Measurements from ENCODE around the gene EPC2. TPM values are rescaled to one million over a fixed set of nuclear protein-coding genes. Genes with fewer than 3 reads are reported as not detected.
"Not testable (repeated sequence)": the region's sequence is repeated elsewhere in the genome, so short reads cannot be mapped to it uniquely, and the experiment has no call there.

EPC2 gene
- total RNA-seq, 1 donor from 2014 or later = 36.2 TPM

DNA sequence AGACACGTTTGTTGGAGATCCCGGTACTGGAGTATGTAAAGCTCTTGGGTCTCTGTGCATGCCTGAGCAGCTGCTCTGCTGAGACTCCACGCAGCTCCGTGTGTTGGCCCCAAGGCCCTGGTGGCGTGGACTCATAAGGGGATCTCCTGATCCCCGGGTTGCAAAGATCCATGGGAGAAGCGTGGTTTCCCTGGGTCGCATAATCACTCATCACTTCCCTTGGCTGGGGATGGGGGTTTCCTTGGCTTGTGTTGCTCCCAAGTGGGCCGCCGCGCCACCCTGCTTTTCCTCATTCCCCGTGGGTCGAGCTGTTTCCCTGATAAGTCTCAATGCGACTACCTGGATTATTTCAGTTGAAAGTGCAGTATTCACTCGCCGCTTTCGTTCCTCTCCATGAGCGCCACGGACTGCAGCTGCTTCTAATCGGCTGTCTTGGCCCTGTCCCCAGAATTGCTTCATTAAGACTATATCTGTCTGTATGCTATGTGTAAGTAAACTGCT lies 76.0 kb downstream of the EPC2 start:
- intact Hi-C loops (cut with micrococcal nuclease) = no loop called here

DNA sequence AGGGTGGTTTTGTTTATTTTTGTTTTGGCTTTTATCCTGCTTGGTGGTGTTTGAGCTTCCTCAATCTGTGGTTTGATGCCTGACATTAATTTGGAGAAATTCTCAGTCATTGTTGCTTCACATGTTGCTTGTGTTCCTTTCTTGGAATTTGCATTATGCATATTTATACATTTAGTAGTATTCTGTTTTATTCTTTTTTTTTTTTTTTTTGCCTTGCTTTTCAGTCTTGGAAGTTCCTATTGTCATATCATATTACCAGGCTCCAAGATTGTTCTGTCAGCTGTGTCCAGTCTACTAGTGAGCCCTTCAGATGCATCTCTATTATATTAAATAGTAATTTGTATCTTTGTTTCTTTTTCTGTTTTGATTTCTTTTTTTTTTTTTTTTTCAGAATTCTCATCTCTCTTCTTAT lies 77.0 kb downstream of the EPC2 start:
- intact Hi-C loops (cut with micrococcal nuclease) = no loop called here

GRCh38 chr2:148721991-148722777 lies 77.6 kb downstream of the EPC2 start:
- intact Hi-C loops (cut with micrococcal nuclease) = no loop called here

- intact Hi-C loops (cut with micrococcal nuclease) = no loop called here
Observed at GRCh38 chr2:148725564-148725963, 81.0 kb downstream of the EPC2 start.

- intact Hi-C loops (cut with micrococcal nuclease) = no loop called here
Observed at GRCh38 chr2:148726228-148726627, 81.7 kb downstream of the EPC2 start.

- intact Hi-C loops (cut with micrococcal nuclease) = no loop called here
Observed at GRCh38 chr2:148730085-148730484, 85.5 kb downstream of the EPC2 start.

DNA sequence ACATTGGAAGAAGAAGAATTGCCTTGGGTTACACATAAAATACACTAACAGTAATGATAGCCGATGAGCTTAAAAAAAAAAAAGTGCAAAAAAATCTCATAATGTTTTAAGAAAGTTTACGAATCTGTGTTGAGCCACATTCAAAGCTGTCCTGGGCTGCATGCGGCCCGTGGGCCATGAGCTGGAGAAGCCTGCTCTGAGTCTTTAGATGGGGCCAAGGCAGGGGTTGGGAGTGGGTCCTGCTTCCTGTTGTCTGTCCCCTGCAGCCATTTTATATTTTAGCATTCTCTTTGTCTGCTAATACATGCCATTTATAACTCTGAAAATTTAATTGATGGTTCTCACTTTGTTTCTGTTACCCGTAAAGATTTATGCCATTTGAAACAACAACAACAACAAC lies 93.2 kb downstream of the EPC2 start:
- intact Hi-C loops (cut with micrococcal nuclease) = no loop called here

GRCh38 chr2:148739454-148740105 lies 95.0 kb downstream of the EPC2 start:
- intact Hi-C loops (cut with micrococcal nuclease) = no loop called here

DNA sequence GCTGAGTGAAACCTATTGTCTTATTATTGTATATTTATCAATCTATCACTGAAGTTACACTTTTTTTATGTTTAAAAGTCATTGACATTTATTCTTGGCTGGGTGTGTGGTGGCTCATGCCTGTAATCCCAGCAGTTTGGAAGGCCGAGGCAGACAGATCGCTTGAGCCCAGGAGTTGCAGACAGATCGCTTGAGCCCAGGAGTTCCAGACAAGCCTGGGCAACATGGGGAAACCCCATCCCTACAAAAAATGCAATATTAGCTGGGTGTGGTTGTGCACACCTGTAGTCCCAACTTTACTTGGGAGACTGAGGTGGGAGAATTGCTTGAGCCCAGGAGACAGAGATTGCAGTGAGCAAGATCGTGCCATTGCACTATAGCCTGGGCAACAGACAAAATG lies 97.8 kb downstream of the EPC2 start:
- intact Hi-C loops (cut with micrococcal nuclease) = no loop called here

DNA sequence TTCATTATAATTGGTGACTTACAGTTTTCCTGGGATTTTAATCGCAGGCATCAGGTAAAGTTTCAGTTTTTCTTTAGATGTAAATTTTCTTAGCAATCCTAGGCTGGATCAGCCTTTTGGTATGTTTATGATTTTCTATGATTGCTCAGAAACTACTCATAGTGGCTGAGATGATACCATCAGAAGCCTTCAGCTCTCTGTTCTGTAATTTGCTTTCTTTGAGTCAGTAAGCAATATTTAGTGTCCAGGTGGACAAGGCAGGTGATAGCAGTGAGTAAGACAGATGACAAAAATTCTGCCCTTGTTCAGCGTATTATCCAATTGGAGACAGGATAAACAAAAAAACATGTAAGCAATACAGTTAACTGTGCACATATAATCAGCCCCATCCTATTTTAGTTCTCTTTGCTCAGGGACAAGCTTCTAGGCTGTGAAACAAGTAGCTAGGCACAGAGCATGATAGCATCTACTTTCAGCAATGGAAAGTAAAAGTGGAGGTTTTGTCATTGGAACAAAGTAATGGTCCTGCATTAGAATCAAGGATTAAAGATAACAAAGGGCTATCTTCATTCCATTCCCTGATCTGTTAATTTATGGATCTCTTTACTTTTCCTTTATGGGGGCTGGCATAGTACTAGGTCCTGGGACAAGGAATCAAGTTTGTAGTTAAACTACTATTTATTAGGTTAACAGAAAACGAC lies 100.8 kb downstream of the EPC2 start:
- intact Hi-C loops (cut with micrococcal nuclease) = no loop called here

- intact Hi-C loops (cut with micrococcal nuclease) = no loop called here
Observed at GRCh38 chr2:148746973-148747372, 102.4 kb downstream of the EPC2 start.

- intact Hi-C loops (cut with micrococcal nuclease) = no loop called here
Observed at GRCh38 chr2:148751907-148752306, 107.4 kb downstream of the EPC2 start.

- intact Hi-C loops (cut with micrococcal nuclease) = no loop called here
Observed at GRCh38 chr2:148752977-148753376, 108.4 kb downstream of the EPC2 start.

DNA sequence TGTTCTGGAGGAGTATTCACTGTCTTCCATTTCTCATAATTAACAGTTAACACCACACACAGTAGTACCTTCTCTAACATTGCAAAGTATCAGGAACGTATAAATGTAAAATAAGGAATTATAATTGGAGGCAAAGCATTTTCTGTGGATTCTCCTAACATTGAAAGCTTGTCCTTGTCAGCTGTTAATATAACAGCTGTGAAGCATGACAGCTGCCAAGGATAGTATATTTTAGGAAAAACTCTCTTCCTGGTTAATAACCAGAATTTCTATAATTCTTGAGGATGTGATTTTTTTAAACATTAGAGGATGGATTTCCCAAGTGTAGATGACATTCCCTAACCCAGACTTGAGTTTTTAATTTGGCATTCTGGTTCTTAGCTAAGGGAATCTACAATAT lies 110.3 kb downstream of the EPC2 start:
- intact Hi-C loops (cut with micrococcal nuclease) = no loop called here

DNA sequence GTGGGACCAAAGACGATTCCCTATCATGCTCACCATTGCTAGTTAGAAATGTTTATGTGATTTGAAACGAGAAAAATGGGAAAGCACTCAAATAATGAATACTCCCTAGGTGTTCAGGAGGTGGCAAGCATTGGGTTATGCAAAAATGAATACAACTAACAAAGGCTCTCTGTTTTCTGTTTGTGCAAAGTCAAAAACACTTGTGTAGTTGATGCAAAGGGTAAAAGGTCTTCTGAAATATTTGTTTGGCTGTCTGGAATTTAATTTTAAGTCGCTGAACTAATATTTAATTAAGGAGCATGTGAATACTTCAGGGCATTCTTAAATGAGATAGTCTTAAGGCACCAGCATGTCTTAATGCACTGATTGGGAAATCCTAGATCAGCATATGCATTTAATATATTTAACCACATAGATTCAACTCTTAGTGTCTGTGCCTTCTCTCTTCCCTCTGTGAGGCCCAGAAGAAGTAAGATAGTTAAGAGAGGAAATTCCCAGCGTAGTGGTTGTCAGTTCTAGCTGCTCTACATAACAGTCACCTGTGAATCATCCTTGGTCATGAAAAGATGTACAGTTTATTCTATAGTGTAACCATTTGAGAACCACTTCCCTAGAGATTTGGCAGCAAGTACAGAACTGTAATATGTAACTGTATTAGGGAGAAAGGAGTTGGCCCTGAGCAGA lies 111.9 kb downstream of the EPC2 start:
- intact Hi-C loops (cut with micrococcal nuclease) = no loop called here

- intact Hi-C loops (cut with micrococcal nuclease) = no loop called here
Observed at GRCh38 chr2:148764815-148765214, 120.3 kb downstream of the EPC2 start.

DNA sequence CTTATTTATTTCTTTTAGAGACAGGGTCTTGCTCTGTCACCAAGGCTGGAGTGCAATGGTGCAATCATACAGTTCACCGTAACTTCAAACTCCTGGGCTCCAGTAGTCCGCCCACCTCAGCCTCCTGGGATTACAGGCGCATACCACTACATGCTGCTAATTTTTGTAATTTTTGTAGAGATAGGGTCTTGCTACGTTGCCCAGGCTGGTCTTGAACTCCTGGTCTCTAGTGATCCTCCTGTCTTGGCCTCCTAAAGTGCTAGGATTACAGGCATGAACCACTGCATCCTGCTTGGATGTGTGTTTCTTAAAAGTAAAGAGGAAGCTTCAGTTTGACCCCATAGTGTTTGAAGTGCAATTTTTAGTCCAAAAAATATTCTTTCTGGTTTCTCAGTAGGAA lies 125.5 kb downstream of the EPC2 start:
- intact Hi-C loops (cut with micrococcal nuclease) = no loop called here

- intact Hi-C loops (cut with micrococcal nuclease) = no loop called here
Observed at GRCh38 chr2:148781544-148781943, 137.0 kb downstream of the EPC2 start.

DNA sequence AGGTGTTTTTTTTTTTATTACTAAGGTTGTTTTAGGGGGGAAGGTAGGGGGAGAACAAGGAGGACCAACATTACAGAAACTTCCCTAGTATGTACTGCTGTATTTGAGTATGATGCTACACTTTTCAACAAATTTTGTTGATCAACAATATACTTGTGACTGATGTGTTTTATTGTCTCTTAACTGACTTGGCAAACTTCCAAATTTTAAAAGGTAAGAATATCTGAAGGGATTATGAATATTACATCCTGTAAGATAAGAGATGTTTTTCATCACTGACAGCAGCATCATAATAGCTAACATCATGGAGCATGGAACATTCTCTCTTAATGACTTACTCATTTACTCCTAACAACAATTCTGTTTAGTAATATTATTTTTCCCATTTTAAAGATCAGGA lies 144.5 kb downstream of the EPC2 start:
- intact Hi-C loops (cut with micrococcal nuclease) = no loop called here

GRCh38 chr2:148790172-148790571 lies 145.6 kb downstream of the EPC2 start:
- intact Hi-C loops (cut with micrococcal nuclease) = not testable (repeated sequence)

DNA sequence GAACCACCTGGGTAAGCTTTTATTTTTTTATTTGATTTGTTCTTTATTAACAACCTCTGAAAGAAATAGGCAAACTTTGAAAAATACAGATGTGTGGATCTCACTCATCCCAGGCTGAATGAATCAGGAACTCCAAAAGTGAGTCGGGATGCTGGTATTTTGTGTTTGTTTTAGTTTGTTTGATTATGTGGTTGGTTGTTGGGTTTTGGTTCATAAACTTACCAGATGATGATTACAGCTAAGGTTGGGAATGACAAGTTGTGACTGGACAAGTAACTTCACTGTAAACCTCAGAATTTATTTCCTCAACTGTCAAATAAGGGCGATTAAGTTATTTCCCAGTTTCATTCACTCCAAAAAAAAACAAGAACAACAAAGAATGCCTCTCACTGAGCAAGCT lies 150.0 kb downstream of the EPC2 start:
- intact Hi-C loops (cut with micrococcal nuclease) = no loop called here

All from T-helper 2 cell treated with Interferon-gamma antibody and Interleukin-4, amounts not matched to agents 100 ng/mL and 5 ng/mL, for 36 hours (primary cell).